Activated B cell treated with CpG ODN at 0.5 μM for 24 hours (primary cell): ENCODE measurements around the gene GABRB2. TPM values are rescaled to one million over a fixed set of nuclear protein-coding genes. Genes with fewer than 3 reads are reported as not detected.

ENCODE experiments used
- ATAC-seq: fragments of 200-7000 bp; cut with Tn5 transposase; one replicate; pipeline ENCODE4 v1.10.0; 2021; ENCODE audit warnings: low read depth, mild to moderate bottlenecking, moderate library complexity
- CTCF ChIA-PET: fragments of 350-600 bp; sonication (Branson Sonifier 250); formaldehyde crosslinking; loops from one replicate; lab custom pipeline; 2021; ENCODE audit warnings: antibody characterized with exemption; lab: Charles Lee
- POLR2A ChIA-PET: fragments of 350-600 bp; sonication (Branson Sonifier 250); formaldehyde crosslinking; loops from one replicate; lab custom pipeline; 2021; ENCODE audit warnings: antibody characterized with exemption; lab: Charles Lee
- DNase-seq: peaks from one replicate; pipeline ENCODE4 v3.0.0; 2022
- H3K27ac Mint-ChIP-seq: one replicate; pipeline ENCODE4 v1.8.0; 2020; ENCODE audit warnings: mixed read lengths
- H3K27me3 Mint-ChIP-seq: one replicate; pipeline ENCODE4 v1.8.0; 2021; ENCODE audit warnings: mixed read lengths
- H3K36me3 Mint-ChIP-seq: one replicate; pipeline ENCODE4 v1.8.0; 2021; ENCODE audit warnings: low read depth, mixed read lengths
- H3K4me1 Mint-ChIP-seq: one replicate; pipeline ENCODE4 v1.8.0; 2021; ENCODE audit warnings: mixed read lengths
- H3K4me3 Mint-ChIP-seq: one replicate; pipeline ENCODE4 v1.8.0; 2020; ENCODE audit warnings: mild to moderate bottlenecking, mixed read lengths
- H3K9me3 Mint-ChIP-seq: one replicate; pipeline ENCODE4 v1.8.0; 2020; ENCODE audit warnings: mixed read lengths
- intact Hi-C: fragments of 100-400 bp; cut with micrococcal nuclease; formaldehyde crosslinking; loops from one replicate; pipeline ENCODE4 v1.15.1; 2024
- total RNA-seq: library from RNA; stranded (reverse); gene quantifications from 2 replicates; pipeline ENCODE4 v1.2.3, GENCODE V29; 2022
- TF ChIP-seq, protein P1 (sequence below): fragments of 200-600 bp; IDR thresholded peaks from one replicate; pipeline ENCODE4 v1.8.0; 2022; ENCODE audit warnings: antibody characterized with exemption, mild to moderate bottlenecking

The GABRB2 gene
- total RNA-seq, 1 donor from 2014 or later: not detected

DNA sequence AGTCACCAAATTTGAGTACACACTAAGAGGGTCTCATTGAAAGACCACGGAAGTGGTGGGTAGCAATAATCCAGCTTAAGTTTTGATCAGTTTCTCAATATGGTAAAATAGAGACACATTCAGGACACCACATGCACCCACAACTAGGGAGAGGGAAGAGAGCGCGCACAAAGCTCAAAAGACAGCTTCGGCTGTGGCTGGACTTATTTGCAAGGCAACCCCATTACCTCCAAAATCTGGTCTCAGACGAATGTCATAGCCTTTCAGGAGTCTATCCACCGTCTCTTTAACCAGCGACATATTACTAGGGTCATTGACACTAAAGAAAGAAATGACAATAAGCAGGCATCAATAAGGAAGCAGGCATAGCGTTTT lies 443 bp downstream of the GABRB2 start:
- TF ChIP-seq, protein P1, sequence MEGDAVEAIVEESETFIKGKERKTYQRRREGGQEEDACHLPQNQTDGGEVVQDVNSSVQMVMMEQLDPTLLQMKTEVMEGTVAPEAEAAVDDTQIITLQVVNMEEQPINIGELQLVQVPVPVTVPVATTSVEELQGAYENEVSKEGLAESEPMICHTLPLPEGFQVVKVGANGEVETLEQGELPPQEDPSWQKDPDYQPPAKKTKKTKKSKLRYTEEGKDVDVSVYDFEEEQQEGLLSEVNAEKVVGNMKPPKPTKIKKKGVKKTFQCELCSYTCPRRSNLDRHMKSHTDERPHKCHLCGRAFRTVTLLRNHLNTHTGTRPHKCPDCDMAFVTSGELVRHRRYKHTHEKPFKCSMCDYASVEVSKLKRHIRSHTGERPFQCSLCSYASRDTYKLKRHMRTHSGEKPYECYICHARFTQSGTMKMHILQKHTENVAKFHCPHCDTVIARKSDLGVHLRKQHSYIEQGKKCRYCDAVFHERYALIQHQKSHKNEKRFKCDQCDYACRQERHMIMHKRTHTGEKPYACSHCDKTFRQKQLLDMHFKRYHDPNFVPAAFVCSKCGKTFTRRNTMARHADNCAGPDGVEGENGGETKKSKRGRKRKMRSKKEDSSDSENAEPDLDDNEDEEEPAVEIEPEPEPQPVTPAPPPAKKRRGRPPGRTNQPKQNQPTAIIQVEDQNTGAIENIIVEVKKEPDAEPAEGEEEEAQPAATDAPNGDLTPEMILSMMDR: no peak
- ChIA-PET CTCF (no interaction called here), POLR2A (no interaction called here)
- intact Hi-C loops: loop anchor here (5.0 to 10.0 kb wide), 2 partner anchors 1041 to 1109 kb away; no protein-coding TSS in a partner anchor
- Mint-ChIP-seq H3K4me3 (peak overlapping the region; percentile 83), H3K27me3 (peaks cover 49% of the 10 kb centered on the region), H3K36me3 (no peaks in the 10 kb centered on the region), H3K4me1 (peaks cover 23% of the 10 kb centered on the region), H3K27ac (no peak overlapping the region), H3K9me3 (peaks cover 2% of the 10 kb centered on the region)
- DNase-seq (no peak), ATAC-seq (no peak)

DNA sequence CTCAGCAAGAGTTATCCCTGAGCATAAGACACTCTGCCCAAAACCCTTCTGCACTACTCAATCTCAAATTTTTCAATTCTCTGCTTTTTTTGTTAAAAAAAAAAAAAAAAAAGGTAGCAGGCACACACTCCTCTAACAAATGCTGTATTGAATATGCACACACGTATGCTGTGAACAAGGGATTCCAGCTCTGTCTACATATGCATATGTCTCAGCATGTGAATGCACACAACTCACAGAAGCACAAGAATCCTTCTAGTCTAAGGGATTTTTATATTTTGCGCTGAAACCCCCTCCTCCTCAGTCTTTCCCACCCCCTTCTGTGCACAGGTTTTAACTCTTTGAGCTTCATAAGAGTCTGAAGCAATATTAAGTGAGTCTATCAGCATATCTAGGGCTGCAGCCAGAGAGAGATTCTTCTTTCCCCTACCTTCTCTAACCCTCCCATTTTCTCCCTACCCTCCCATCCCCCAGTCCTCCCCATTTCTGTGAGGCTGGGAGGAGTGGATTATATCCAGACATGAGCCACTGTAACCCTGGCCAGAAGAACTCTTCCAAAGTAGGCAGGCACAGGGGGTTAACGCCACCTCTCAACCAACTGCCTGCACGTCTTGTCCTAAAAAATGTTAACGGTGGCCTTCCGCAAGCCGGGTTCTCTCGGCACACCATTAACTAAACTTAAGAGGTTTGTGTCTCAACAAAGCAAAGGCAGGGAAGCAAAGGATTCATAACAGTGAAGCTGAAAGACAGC lies 1.0 kb downstream of the GABRB2 start:
- intact Hi-C loops: loop anchor here (5.0 to 10.0 kb wide), 2 partner anchors 1041 to 1108 kb away; no protein-coding TSS in a partner anchor
- H3K9me3 Mint-ChIP-seq: no peaks in the 10 kb centered on the region
- ChIA-PET POLR2A (no interaction called here), CTCF (no interaction called here)
- no peak for DNase-seq
- peaks cover 44% of the 10 kb centered on the region for H3K27me3 Mint-ChIP-seq
- H3K36me3 Mint-ChIP-seq: no peaks in the 10 kb centered on the region
- TF ChIP-seq, protein P1: no peak
- no peak for ATAC-seq
- H3K27ac Mint-ChIP-seq: no peak overlapping the region
- peaks cover 23% of the 10 kb centered on the region for H3K4me1 Mint-ChIP-seq
- H3K4me3 Mint-ChIP-seq: peak overlapping the region; percentile 83

DNA sequence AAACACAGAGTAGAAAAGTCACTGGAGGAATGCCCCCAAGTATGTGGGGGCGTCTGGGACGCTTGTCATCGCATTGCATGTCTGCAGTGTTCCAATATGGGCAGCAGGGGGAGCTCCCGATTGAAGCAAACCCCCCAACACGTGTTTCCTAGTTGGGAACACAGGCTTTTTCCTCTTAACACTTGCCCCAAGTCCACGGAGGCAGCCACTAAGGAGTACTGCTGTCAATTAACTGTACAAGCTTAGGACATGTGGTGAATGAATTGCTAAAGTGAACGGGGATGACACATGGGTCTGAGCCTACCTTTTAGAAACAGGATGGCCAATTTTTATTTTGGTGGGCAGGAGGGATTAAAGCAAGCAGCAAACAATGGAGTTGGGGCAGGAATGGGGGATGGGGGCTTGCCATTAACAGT lies 2.2 kb downstream of the GABRB2 start:
- DNase-seq (no peak), ATAC-seq (no peak)
- TF ChIP-seq, protein P1: no peak
- peaks cover 38% of the 10 kb centered on the region for H3K27me3 Mint-ChIP-seq
- peaks cover 23% of the 10 kb centered on the region for H3K4me1 Mint-ChIP-seq
- CTCF ChIA-PET: interaction anchor here (1.6 kb wide), 1 partner anchor 1864 kb away, joined by 10 read pairs; no protein-coding TSS in a partner anchor
- intact Hi-C loops: loop anchor here (1.0 to 10.0 kb wide), 2 partner anchors 1040 to 1864 kb away; no protein-coding TSS in a partner anchor
- POLR2A ChIA-PET: no interaction called here
- no peak overlapping the region for H3K4me3 Mint-ChIP-seq
- no peak overlapping the region for H3K27ac Mint-ChIP-seq
- H3K36me3 Mint-ChIP-seq: no peaks in the 10 kb centered on the region
- H3K9me3 Mint-ChIP-seq: no peaks in the 10 kb centered on the region

DNA sequence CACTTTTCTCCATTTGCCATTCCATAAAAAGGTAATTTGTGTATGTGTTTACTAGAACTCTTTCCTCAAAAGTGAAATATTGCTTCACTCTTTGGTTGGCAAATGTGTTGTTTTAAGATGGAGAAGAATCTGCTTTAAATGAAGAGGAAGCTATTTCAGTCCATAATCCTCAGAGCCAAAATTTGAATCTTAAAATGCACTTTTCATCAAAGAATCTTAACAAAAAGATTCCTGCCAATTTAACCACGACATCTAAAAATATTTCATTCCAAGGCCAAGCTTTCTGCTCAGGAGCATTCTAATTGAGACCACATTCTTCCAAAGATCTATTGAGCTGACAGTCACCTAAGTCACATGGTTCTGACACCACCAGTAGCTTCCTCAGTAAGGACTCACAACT lies 7.5 kb downstream of the GABRB2 start:
- no peak overlapping the region for H3K4me3 Mint-ChIP-seq
- intact Hi-C loops: no loop called here
- H3K36me3 Mint-ChIP-seq: no peaks in the 10 kb centered on the region
- POLR2A ChIA-PET: no interaction called here
- no peak for ATAC-seq
- H3K4me1 Mint-ChIP-seq: no peaks in the 10 kb centered on the region
- CTCF ChIA-PET: no interaction called here
- TF ChIP-seq, protein P1: no peak
- no peak for DNase-seq
- H3K27ac Mint-ChIP-seq: no peak overlapping the region
- H3K9me3 Mint-ChIP-seq: no peaks in the 10 kb centered on the region
- peaks cover 3% of the 10 kb centered on the region for H3K27me3 Mint-ChIP-seq

DNA sequence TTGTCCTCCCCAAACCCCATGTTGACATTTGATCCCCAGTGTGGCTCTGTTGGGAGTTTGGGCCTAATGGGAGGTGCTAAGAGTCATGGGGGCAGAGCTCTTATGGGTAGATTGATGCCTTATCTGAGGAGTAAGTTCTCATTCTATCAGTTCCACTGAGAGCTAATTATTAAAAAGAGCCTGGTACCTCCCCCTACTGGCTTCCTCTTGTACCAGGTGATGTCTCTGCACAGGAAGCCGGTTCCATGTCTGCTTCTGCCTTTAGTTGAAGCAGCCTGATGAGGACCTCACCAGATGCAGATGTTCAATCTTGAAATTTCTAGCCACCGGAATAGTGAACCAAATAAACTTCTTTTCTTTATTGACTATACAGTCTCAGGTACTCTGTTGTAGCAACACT lies 10.8 kb downstream of the GABRB2 start:
- H3K9me3 Mint-ChIP-seq: no peaks in the 10 kb centered on the region
- CTCF ChIA-PET: interaction anchor here (2.3 kb wide), 1 partner anchor 1097 kb away, joined by 7 read pairs; no protein-coding TSS in a partner anchor
- H3K4me1 Mint-ChIP-seq: no peaks in the 10 kb centered on the region
- ATAC-seq (no peak), DNase-seq (no peak)
- H3K27me3 Mint-ChIP-seq: no peaks in the 10 kb centered on the region
- H3K4me3 Mint-ChIP-seq: no peak overlapping the region
- TF ChIP-seq, protein P1: no peak
- H3K27ac Mint-ChIP-seq: no peak overlapping the region
- POLR2A ChIA-PET: no interaction called here
- no peaks in the 10 kb centered on the region for H3K36me3 Mint-ChIP-seq
- intact Hi-C loops: no loop called here
